ENCODE results near the gene TPH1. TPM values are rescaled to one million over a fixed set of nuclear protein-coding genes. Genes with fewer than 3 reads are reported as not detected.

Gene TPH1
- 0.25 TPM in 1 of 2 replicates, not detected in the other for total RNA-seq (2014; rRNA removed; shearing (Covaris generic))

DNA sequence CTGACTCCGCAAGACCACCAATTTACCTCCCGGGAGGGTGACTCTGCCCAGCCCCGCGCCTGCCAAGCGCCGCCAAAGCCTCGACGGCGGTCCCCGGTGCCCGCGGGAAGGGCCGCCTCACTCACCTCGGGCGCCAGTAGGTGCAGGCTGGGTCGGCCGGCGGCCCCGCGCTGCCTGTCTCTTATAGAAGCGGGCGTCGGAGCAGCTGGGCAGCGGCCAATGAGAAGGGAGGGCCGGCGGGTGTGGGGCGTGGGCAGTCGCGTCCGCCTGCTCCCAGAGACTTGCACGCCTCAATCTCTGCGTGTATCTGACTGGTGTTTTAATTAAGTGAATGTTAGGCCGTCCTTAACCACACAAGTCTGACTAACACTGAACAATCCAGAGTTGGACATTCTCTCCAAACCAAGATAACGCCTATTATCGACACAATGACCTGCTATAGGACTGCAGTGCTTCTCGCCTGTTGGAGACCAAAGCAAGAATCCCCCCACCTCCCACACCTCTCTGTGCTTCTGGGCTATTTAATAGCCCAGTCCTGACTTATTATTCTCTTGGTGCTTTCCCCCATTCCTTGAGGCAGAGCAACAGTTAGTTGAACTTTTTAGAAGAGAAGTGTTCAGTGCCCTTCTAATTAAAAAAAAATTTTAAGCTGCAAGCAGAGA lies at the start of gene TPH1:
TPH1 (minus strand) TSS at position 154 of the 662 bp plus-strand sequence. CDS start 5,507 bp downstream, outside the sequence.
- no peak for DNase-seq (ENCODE audit: low spot score)
- in situ Hi-C loops (cut with HindIII; ENCODE audit: low sequenced_read_pairs), result no loop called here

DNA sequence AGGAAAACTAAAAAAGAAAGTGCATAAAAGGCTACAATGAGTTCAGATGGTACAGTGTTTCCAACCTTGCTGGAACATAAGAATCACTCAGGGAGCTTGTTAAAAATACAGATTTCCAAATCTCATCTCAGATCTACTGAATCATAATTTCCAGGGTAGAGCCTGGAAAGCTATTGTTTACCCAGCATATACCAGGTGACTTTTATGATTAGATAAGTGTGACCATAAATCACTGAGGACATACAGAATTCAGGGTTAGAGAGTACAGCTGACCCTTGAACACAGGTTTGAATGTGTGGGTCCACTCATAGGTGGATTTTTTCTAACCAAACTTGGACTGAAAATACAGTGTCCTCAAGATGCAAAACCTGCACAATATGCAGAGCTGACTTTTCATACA lies 47.9 kb upstream of the TPH1 start:
- in situ Hi-C loops (cut with HindIII; ENCODE audit: low sequenced_read_pairs), result no loop called here
- DNase-seq (ENCODE audit: low spot score), result no peak

DNA sequence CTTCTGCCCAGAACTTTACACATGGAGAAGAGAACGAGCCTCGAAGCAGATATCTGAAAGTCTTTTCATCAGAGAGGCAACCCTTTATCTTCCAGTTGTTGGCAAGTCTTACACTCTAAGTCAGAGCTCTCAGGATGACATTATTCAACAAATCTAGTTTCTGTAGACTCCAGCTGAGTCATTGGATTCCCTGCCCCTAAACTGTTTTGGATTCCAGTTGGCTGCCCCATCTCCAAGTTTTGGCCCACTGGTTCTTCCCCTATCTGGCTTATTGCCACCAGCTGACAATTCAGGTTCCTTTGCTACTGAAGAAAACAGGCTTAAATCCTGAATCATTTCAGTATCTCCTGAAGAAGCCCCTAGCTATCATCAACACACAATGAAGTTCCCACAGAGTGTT lies 45.7 kb upstream of the TPH1 start:
- no peak for DNase-seq (ENCODE audit: low spot score)
- in situ Hi-C loops (cut with HindIII; ENCODE audit: low sequenced_read_pairs), result no loop called here

DNA sequence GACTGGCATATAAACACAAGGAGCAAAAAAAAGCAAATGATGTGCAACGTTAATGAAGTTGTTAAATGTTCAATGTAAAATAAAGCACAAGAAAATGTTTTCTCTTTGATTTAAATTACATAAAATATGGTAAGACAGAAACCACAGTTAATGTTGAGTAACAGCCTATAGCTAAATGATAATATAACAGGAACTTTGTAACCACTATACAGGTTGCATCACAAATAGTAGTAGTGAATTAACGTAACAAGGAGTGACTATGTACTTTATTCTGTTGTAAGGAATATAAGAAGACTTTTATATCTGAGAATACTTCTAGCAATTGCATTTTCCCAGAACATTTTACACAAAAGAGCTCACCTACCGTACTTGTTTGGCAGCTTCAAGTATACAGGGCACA lies 42.9 kb upstream of the TPH1 start:
- no peak for DNase-seq (ENCODE audit: low spot score)
- in situ Hi-C loops (cut with HindIII; ENCODE audit: low sequenced_read_pairs), result no loop called here

DNA sequence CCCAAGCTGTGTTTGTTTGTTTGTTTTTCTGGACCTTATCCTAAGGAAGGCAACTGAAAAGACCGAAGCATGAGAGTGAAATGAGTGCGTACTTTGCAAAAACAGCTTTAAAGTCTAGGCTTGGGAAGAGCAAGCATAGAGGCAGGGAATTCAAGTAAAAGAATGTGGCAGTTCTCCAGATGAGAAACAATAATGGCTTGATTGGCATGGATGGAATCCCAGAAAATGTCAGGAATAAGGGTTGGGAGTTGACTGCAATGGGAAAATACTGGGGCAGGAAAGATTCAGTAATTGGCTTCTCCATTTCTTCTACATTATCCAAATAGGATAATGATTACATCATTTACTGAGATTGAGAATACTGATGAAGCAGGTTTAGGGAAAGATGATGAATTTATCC lies 42.3 kb upstream of the TPH1 start:
- in situ Hi-C loops (cut with HindIII; ENCODE audit: low sequenced_read_pairs), result no loop called here
- no peak for DNase-seq (ENCODE audit: low spot score)

DNA sequence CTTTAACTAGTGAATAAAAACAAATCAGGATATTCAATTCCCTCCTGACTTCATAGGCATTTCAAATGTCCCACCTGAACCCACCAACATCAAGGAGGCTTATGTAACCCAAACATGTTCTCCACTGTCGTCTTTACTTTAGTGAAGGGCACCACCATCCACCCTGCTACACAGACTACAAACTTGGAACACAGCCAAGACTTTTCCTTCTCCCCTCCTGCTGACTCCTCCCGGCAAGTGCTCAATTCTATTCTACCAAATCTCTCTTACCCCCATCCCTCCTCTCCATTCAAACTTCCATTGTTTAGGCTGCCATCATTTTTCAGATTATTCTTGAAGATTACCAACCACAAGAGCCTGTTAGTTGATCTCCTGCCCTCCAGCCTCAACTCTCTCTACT lies 35.5 kb upstream of the TPH1 start:
- DNase-seq (ENCODE audit: low spot score), result peak; percentile 14
- in situ Hi-C loops (cut with HindIII; ENCODE audit: low sequenced_read_pairs), result no loop called here

DNA sequence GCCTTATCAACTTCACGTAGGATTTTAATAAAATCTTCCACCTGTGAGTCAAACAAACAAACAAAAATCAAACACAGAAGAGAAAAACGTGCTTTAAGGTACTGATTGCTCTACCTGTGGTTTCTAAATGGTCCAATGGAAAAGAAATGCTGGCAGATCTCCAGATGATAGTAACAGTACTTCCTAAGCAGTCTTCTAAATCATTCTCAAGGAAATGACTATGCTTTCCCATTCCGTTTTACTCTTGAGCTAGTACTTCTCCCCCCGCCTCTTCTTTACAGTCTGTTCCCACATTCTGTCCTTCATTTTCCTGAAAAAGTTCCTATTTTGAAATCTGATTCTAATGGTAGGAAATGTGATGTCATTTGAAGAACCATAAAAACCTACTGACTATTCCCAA lies 34.4 kb upstream of the TPH1 start:
- in situ Hi-C loops (cut with HindIII; ENCODE audit: low sequenced_read_pairs), result no loop called here
- no peak for DNase-seq (ENCODE audit: low spot score)

DNA sequence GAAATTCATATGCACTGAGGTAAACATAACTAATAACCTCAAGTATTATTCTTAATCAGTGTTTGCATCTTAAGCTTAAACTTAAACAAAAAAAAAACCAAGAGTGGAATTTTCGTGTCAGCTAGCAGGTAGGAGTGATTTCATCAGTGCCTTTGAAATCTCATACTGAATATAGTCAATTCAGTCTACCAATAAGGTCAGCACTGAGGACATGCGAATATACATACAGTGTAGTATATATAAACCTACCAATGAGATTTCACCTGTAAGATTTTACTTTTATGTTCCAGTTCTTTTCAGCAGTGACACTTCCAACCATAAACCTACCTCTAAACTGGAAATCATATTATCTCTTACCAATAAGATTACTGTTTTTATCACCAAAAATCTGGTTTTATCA lies 32.8 kb upstream of the TPH1 start:
- DNase-seq (ENCODE audit: low spot score), result no peak
- in situ Hi-C loops (cut with HindIII; ENCODE audit: low sequenced_read_pairs), result no loop called here

DNA sequence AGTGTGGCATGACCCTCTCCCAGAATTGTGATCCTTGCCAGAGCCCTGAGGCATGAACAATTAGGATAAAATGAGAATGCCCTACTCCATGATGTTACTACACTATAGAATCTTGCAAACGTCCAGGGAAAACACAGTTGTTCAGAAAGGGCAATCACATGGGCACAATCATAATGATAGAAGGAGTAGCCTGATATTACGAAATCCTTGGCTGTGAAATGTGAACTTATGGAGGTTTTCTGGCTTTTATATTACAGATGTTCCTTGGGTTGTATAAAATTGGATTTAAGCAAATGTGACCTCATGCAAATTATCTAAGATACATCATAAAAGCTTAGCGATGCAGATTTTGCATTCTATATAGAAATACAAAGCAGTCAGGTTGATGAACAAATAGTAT lies 29.4 kb upstream of the TPH1 start:
- in situ Hi-C loops (cut with HindIII; ENCODE audit: low sequenced_read_pairs), result no loop called here

DNA sequence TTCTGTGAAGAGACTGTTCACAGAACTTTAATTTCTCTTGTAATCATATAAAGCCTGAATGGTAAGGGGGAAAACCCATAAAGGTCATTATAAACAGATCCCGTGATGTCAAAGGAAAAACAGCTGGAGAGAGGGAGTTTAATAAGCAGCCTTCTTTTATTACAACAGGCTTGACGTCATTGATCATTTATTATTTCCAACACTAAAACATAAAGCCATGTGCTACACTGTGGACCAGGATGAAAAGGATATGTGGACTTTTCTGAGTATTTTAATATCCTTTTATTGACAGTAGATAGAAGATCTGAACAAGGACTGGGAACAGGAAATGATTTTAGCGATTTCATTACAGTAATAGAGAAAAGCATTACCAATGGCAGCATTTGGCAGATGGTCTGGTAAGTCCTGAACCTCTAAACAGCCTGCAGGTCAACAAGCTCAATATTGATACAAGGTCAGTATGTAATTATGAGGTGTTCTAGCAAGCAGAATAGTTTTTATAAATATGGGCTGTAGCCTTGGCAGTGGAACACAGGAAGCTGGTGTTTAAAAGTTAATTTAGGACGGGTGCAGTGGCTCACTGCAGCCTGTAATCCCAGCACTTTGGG lies 25.1 kb upstream of the TPH1 start:
- in situ Hi-C loops (cut with HindIII; ENCODE audit: low sequenced_read_pairs), result no loop called here
- DNase-seq (ENCODE audit: low spot score), result no peak

More for the DNA sequence above, 29.4 kb upstream of the TPH1 start:
- no peak for DNase-seq (ENCODE audit: low spot score)

DNA sequence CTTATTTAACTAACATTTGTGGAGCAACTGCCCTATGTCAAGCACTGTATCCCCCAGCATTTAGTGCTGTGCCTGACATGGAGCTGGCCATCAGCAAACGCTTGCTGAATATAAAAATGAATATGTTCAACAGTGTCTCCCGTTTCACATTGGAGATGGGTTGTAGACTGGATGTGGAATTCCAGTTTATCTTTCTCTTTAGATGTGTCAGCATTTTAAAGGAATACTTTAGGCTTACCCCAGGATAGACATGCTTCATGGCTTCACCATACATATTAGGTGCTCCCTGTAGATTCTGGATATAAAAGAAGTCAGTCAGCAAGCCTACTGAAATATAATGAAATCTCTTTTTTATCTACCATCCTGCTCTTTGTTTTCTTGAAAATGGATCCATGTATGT lies 21.3 kb upstream of the TPH1 start:
- no peak for DNase-seq (ENCODE audit: low spot score)
- in situ Hi-C loops (cut with HindIII; ENCODE audit: low sequenced_read_pairs), result no loop called here

DNA sequence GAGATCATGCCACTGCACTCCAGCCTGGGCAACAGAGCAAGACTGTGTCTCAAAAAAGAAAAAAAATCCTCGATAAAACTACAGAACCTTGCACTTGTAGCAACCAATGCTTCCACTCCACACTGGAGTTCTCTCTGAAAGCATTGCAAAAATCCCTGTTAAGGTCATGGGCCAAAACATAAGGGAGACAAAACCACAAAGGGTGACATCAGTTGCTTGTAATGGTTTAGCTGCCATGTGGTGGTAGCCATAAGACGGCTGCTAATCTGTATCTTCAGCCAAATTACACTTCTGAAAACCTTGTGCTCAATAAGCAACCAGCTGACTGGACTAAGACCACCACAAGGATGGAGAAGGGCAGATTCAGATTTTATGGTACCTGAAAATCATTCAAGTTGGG lies 20.6 kb upstream of the TPH1 start:
- in situ Hi-C loops (cut with HindIII; ENCODE audit: low sequenced_read_pairs), result no loop called here
- DNase-seq (ENCODE audit: low spot score), result no peak

DNA sequence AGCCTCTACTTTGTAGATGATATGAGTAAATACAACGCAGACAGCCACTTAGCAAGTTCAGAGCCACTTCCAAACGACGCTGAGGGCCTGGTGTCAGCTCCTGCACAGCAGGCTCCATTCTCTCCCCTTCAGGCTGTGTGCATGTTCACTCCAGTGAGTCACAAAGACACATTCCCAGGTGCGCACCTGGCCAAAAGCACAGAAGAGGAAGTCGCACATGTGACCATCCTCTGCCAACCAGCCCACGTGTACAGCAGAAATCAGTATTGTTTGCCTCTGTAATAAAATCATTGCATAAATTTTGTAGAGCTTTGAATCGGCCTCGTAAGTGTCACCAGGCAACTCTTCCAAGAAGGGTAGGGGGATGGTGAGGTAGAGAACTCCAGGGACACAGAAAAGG lies 19.5 kb upstream of the TPH1 start:
- in situ Hi-C loops (cut with HindIII; ENCODE audit: low sequenced_read_pairs), result no loop called here
- DNase-seq (ENCODE audit: low spot score), result no peak

DNA sequence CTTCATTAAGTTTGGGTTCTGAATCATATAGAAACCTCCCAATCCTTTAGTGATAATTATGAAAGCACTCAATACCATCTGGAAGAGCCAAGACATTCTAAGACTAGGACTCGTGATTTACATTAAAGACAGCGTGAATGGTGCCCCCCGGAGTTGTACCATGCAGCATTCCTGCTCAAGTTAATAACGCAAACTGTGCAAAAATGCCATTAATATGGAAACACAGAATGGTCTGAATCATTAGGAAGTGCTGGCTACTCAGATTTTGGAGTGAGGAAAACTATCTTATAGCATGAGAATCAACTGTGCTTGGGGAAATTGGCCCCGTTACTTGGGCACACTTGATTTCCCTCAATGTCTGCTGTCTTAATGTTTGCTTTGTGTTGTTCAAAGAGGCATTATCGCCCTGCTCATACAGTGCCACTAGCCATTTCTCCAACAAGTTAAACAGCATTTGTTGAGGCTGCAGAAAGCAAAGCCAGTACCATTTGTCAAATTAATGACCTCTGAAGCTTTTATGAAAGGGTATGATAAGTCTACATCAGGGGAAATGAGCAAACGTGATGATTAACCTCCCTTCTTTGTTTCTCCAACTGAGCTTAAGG lies 18.5 kb upstream of the TPH1 start:
- in situ Hi-C loops (cut with HindIII; ENCODE audit: low sequenced_read_pairs), result no loop called here

DNA sequence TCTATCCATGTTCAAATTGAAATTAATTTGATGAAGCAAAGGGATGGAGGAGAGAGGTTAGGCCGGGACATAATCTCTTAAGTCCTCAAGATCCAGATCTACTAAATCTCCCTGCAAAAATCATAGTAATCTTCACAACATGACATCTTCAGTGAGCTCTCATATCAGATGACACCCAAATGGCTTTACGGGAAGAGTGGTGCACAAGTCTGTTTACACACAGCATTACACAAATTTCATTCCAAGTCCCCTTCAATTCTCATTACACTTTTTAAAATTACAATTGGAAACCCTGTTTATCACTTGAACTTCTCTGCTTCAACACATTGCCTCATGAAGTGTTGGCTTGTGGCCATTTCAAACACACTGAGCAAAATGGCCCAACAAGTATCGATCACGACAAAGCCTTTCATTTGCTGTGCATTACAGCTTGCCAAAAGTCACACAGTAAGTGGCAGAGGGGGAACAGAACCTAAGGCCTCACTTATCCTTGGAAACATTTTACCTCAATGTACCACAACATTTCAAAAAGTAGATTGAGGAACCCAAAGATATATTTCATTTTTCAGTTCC lies 17.9 kb upstream of the TPH1 start:
- DNase-seq (ENCODE audit: low spot score), result no peak
- in situ Hi-C loops (cut with HindIII; ENCODE audit: low sequenced_read_pairs), result no loop called here

More for the DNA sequence above, 18.5 kb upstream of the TPH1 start:
- no peak for DNase-seq (ENCODE audit: low spot score)

DNA sequence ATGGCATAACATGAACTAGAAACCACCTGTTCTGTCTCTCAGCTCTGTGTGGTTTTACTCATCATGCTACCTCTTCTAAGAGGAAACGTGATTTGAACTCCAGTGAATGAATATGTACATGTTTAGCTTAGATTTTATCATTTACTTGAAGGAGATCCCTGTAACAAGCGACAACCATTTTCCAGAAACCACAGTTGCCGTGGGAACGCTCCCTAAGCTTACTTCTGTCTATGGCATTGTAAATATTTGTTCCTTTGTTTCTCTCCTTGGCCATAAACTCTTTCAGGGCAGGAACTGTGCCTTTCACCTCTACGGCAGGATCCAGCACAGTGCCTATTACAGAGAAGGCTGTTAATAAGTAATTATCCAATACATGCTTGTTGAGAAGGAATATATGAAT lies 17.1 kb upstream of the TPH1 start:
- DNase-seq (ENCODE audit: low spot score), result no peak
- in situ Hi-C loops (cut with HindIII; ENCODE audit: low sequenced_read_pairs), result no loop called here

DNA sequence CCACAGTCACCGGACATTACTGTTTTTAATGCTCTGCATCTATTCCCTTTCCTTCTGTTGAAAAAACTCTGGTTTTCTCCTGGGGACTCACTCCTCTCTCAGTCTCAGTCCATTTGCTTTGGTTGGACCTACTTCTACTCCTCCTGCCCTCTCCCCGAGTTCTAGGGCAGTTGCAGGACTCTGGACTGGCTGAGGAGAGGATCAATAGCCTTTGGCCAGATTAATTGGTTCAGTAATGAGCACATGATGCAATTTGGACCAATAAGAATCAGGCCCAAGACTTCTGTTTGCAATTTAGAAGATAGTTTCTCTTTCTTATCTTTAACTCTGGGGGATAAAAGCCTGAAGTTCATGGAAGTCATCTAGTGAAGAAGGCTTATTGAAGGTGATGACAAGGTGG lies 15.3 kb upstream of the TPH1 start:
- DNase-seq (ENCODE audit: low spot score), result no peak
- in situ Hi-C loops (cut with HindIII; ENCODE audit: low sequenced_read_pairs), result no loop called here

DNA sequence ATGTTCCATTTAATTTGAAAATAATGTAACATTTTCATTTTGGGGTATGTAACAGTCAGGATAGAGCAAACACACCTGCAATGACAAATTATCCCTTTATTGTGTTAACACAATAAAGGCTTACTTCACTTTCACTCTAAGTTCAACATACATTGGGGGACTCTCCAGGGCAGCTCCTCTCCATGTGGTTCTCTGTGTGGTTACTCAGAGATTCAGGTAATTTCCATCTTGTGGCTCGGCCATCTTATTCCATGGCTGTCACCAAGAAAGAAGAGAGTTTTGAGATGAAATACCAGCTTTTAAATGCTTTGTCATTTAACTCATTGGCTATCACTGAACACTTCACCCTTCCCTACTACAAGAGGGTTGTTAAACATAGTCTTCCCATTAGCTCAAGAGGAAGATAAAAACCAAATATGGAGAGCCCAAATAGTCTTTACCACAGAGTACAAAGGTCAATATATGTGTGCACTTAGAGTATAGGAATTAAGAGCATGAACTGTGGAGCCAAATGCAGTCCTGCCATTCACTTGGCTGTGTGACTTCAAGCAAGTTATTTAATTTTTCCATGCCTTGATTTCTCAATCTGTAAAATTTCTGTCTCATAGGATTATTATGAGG lies 10.6 kb upstream of the TPH1 start:
- DNase-seq (ENCODE audit: low spot score), result no peak
- in situ Hi-C loops (cut with HindIII; ENCODE audit: low sequenced_read_pairs), result no loop called here

DNA sequence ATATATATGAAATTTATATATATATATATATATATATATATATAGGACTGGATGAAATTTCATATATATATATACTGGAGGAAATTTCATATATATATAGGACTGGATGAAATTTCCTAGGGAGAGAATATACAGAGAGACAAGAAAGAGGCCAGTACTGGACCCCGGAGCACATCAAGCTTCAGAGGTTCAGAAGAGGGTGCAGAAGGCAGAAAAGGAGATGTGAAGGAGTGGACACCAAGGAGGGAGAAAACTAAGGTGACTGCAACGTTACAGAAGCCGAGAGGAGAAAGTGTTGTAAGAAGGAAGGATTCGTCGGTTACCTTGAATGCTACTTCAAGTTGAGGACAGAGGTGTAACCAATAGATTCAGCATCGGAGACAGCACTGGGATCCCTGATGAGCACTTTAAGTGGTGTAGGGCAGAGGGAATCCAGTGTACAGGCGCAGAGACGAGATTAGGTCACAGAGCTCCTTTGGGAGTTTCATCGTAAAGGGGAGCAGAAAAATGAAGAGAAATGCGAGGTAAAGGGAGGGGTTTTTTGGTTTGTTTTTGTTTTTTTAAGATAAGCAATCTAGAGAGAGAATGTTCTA lies 8.5 kb upstream of the TPH1 start:
- DNase-seq (ENCODE audit: low spot score), result no peak

DNA sequence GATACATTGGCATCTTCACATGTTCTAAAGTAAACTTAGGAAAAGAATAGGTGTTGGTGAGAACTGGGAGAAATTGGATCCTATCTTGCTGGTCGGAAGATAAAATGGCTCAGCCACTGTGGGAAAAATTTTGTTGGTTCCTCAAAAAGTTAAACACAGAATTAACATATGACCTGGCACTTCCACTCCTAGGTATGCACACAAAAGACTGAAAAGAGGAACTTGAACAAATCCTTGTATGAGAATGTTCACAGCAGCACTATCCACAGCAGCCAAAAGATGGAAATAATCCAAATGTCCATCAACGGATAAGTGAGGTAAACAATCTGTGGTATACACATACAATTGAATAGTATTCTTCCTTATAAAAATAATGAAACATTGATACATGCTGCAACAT lies 4.8 kb upstream of the TPH1 start:
- no peak for DNase-seq (ENCODE audit: low spot score)
- in situ Hi-C loops (cut with HindIII; ENCODE audit: low sequenced_read_pairs), result no loop called here

More for the DNA sequence above, 8.5 kb upstream of the TPH1 start:
- in situ Hi-C loops (cut with HindIII; ENCODE audit: low sequenced_read_pairs), result no loop called here

Measured in G401 (cell line).